AG10803 (cell line): ENCODE data around the gene CIAO1.

ENCODE experiments used
- DNase-seq: peaks from one replicate; pipeline ENCODE4 v3.0.0; 2010; ENCODE audit warnings: low read depth
- H3K4me3 ChIP-seq: 2 replicates; pipeline ENCODE4 v1.5.1; 2011; ENCODE audit warnings: mild to moderate bottlenecking, low read length, control low read depth
- CTCF ChIP-seq: conservative IDR thresholded peaks from 2 replicates; pipeline ENCODE4 v1.5.1; 2011; ENCODE audit warnings: mild to moderate bottlenecking, low read length, control low read depth, inconsistent platforms

Gene CIAO1

GRCh38 chr2:96305979-96306308, 39.9 kb downstream of the CIAO1 start:
- no peak for DNase-seq
- no peak for TF ChIP-seq CTCF
- peak overlapping the region; percentile 100 for H3K4me3 ChIP-seq

DNA sequence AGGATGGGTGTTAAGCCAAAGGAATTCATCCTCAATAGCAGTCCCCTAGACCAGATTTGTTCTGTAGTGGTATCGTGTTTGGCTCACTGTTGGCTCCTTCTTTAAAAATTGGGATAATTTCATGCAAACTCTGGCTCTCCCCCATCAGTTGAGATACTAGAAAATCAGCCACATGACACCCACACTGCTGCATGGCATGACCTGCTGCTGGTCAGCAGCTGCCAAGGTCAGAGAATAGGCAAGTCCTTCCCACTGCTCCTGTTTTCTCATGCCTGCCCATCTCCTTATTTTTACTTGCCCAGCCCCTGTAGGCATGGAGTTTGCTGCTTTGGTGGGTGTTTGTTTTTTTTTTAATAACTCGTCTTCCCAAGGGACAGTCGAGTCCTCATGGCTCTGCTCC, 40.3 kb downstream of the CIAO1 start:
- no peak for TF ChIP-seq CTCF
- no peak for DNase-seq
- peak overlapping the region; percentile 100 for H3K4me3 ChIP-seq

DNA sequence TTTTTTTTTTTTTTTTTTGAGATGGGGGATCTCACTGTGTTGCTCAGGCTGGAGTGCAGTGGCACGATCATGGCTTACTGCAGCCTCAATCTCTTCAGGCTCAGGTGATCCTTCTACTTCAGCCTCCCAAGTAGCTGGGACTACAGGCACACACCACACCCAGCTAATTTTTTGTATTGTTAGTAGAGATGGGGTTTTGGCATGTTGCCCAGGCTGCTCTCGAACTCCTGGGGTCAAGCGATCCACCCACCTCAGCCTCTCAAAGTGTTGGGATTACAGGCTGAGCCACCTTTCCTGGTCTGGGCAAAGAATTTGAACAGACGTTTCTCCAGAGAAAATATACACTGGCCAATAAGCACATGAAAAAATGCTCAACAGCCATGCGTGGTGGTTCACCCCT, 42.2 kb downstream of the CIAO1 start:
- H3K4me3 ChIP-seq = no peak overlapping the region
- DNase-seq = no peak
- TF ChIP-seq CTCF = no peak

DNA sequence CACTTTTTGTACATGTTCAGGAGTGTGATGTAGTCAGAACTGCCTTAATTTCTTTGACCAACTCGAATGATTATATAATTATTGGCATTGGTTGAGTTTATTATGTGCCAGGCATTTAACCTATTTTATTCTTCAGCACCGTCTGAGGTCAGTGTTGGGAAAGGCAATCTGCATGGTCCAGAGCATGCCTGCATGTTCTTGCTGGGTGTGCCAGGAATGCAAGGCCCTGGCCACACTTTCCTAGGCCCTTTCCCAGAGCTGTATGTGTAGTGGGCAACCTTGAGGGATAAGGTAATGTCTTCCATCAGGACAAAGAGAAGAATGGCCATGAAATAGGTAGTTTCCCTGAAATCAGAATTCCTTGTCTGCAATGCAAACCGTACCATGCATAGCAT, 49.0 kb downstream of the CIAO1 start:
- DNase-seq = peak; percentile 16
- H3K4me3 ChIP-seq = no peak overlapping the region
- TF ChIP-seq CTCF = no peak

GRCh38 chr2:96315400-96316071, 49.5 kb downstream of the CIAO1 start:
- H3K4me3 ChIP-seq = no peak overlapping the region
- peak; percentile 77 for DNase-seq
- no peak for TF ChIP-seq CTCF

DNA sequence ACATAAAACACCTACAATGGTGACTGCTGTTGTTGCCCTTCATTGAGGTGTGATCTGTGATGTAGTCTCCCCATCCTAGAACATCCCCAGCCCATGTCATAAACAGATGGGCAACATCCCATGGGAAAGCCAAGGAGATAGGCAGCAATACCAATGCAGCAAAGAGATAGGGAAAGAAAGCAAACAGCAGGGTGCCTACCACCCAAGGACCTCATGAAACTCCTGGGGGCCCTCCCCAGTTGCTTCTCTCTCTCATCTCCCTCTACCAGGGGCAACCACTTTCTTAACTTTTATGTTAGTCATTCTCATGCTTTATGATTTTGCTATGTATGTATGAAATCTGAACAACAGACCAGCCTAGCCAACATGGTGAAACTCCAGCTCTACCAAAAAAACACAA, 51.0 kb downstream of the CIAO1 start:
- DNase-seq = no peak

More for the DNA sequence above, 51.0 kb downstream of the CIAO1 start:
- no peak overlapping the region for H3K4me3 ChIP-seq
- no peak for TF ChIP-seq CTCF
